Progenitor cell of endocrine pancreas (in vitro differentiated cells): ENCODE results near the gene ERCC2. TPM values are rescaled to one million over a fixed set of nuclear protein-coding genes. Genes with fewer than 3 reads are reported as not detected.
"Not testable (repeated sequence)": the region's sequence is repeated elsewhere in the genome, so short reads cannot be mapped to it uniquely, and the experiment has no call there.

Experiments
- DNase-seq: peaks from one replicate; pipeline ENCODE4 v3.0.0; 2021; ENCODE audit warnings: low spot score; ENCODE audit not compliant: unreplicated experiment
- H3K27ac Mint-ChIP-seq: 2 replicates; pipeline ENCODE4 v1.8.0; 2021; ENCODE audit warnings: mild to moderate bottlenecking, moderate library complexity, mixed read lengths
- H3K27me3 Mint-ChIP-seq: 2 replicates; pipeline ENCODE4 v1.8.0; 2021; ENCODE audit warnings: mixed read lengths
- H3K36me3 Mint-ChIP-seq: 2 replicates; pipeline ENCODE4 v1.8.0; 2022; ENCODE audit warnings: mixed read lengths; ENCODE audit not compliant: insufficient read depth
- H3K4me1 Mint-ChIP-seq: 2 replicates; pipeline ENCODE4 v1.8.0; 2021; ENCODE audit warnings: low read depth, mixed read lengths
- H3K4me3 Mint-ChIP-seq: 2 replicates; pipeline ENCODE4 v1.8.0; 2021; ENCODE audit warnings: low read depth, mild to moderate bottlenecking, moderate library complexity, mixed read lengths
- H3K9me3 Mint-ChIP-seq: 2 replicates; pipeline ENCODE4 v1.8.0; 2021; ENCODE audit warnings: low read depth, mixed read lengths
- CTCF ChIP-seq: fragments of 200-600 bp; sonication (generic); IDR thresholded peaks from one replicate; pipeline ENCODE4 v1.5.0; 2021; ENCODE audit warnings: antibody characterized with exemption, mild to moderate bottlenecking; ENCODE audit not compliant: unreplicated experiment
- total RNA-seq: library from RNA; stranded (reverse); gene quantifications from 2 replicates; pipeline ENCODE4 v1.2.1, GENCODE V29; 2021

Gene ERCC2
- total RNA-seq, 1 donor from 2014 or later: 63.8 TPM

- TF ChIP-seq CTCF: no peak
- Mint-ChIP-seq H3K9me3 (no peaks in the 10 kb centered on the region), H3K4me3 (peak overlapping the region; percentile 45), H3K27me3 (peaks cover 28% of the 10 kb centered on the region), H3K36me3 (no peaks in the 10 kb centered on the region), H3K27ac (no peak overlapping the region), H3K4me1 (peaks cover 2% of the 10 kb centered on the region)
- no peak for DNase-seq
Measured at GRCh38 chr19:45339629-45340028, 30.7 kb downstream of the ERCC2 start.

- DNase-seq: no peak
- H3K4me3 Mint-ChIP-seq: no peak overlapping the region
- TF ChIP-seq CTCF: no peak
- peaks cover 20% of the 10 kb centered on the region for H3K27me3 Mint-ChIP-seq
- no peaks in the 10 kb centered on the region for H3K36me3 Mint-ChIP-seq
- peaks cover 2% of the 10 kb centered on the region for H3K4me1 Mint-ChIP-seq
- no peak overlapping the region for H3K27ac Mint-ChIP-seq
- no peaks in the 10 kb centered on the region for H3K9me3 Mint-ChIP-seq
Measured at GRCh38 chr19:45336696-45337251, 33.6 kb downstream of the ERCC2 start.

GRCh38 chr19:45334881-45335280 lies 35.5 kb downstream of the ERCC2 start:
- H3K36me3 Mint-ChIP-seq, H3K4me3 Mint-ChIP-seq, DNase-seq, H3K4me1 Mint-ChIP-seq, H3K27ac Mint-ChIP-seq, H3K9me3 Mint-ChIP-seq: not testable (repeated sequence)
- H3K27me3 Mint-ChIP-seq: peaks cover 14% of the 10 kb centered on the region

GRCh38 chr19:45333609-45334303 lies 36.6 kb downstream of the ERCC2 start:
- Mint-ChIP-seq H3K4me3 (no peak overlapping the region), H3K36me3 (no peaks in the 10 kb centered on the region), H3K9me3 (no peaks in the 10 kb centered on the region), H3K27me3 (peaks cover 11% of the 10 kb centered on the region), H3K4me1 (no peaks in the 10 kb centered on the region), H3K27ac (no peak overlapping the region)
- TF ChIP-seq CTCF: no peak
- no peak for DNase-seq

GRCh38 chr19:45331411-45331810 lies 39.0 kb downstream of the ERCC2 start:
- Mint-ChIP-seq H3K9me3 (no peaks in the 10 kb centered on the region), H3K36me3 (no peaks in the 10 kb centered on the region), H3K27me3 (peaks cover under 1% of the 10 kb centered on the region), H3K4me1 (peaks cover under 1% of the 10 kb centered on the region), H3K4me3 (no peak overlapping the region), H3K27ac (no peak overlapping the region)
- no peak for TF ChIP-seq CTCF
- DNase-seq: no peak
